NCI-H1436 (cell line): ENCODE data around the gene CCR5.

Experiments
- DNase-seq: peaks from one replicate; lab custom pipeline; 2025; lab: John Stamatoyannopoulos, UW

The CCR5 gene

GRCh38 chr3:46359733-46360493 is 10.8 kb upstream of the CCR5 start:
- DNase-seq: peak; percentile 11

- no peak for DNase-seq
Observed at GRCh38 chr3:46360907-46361306, 9.8 kb upstream of the CCR5 start.

DNA sequence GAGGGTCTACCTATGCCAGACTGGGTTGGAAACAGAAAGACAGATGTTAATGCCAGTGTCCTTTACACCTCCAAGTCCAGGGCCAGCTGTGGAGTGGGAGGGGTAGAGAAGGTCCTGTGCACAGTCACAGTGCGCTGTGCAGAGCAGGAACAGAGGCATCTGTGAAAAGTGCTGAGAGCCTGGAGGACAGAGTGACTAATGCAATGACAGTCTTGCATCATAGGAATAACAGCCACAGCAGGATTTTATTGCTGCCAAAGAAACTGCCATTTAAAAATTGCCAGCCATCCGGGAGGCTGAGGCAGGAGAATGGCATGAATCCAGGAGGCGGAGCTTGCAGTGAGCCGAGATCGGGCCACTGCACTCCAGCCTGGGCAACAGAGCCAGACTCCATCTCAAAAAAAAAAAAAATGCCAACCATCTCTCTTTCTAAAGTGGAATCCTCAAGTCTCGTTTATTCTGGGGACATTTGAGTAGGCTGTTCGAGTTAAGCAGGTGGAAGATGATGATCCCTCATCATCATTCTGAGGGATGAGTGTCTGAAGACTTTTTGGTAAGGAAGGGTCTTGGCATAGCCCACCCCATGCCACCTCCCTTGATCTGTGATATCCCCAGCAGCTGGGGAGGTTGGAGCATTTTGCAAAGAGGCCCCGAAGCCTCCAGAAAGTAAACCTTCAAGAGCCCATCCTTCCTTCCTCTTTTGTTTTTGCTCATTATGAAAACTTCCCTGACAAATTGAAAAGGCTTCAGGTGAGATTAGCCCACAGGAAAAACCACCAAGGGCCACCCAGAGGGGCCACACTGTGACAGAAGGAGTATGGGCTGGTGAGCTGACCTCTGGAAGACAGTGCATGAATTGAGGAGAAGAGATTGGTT is 9.1 kb upstream of the CCR5 start:
- no peak for DNase-seq

GRCh38 chr3:46365041-46365440 is 5.7 kb upstream of the CCR5 start:
- DNase-seq: no peak

GRCh38 chr3:46365737-46366524 is 4.8 kb upstream of the CCR5 start:
- no peak for DNase-seq

GRCh38 chr3:46367811-46368210 is 2.9 kb upstream of the CCR5 start:
- DNase-seq: no peak

GRCh38 chr3:46368569-46368968 is 2.2 kb upstream of the CCR5 start:
- no peak for DNase-seq

DNA sequence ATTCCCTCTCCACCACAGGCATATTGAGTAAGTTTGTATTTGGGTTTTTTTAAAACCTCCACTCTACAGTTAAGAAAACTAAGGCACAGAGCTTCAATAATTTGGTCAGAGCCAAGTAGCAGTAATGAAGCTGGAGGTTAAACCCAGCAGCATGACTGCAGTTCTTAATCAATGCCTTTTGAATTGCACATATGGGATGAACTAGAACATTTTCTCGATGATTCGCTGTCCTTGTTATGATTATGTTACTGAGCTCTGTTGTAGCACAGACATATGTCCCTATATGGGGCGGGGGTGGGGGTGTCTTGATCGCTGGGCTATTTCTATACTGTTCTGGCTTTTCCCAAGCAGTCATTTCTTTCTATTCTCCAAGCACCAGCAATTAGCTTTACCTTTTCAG is 1.6 kb upstream of the CCR5 start:
- DNase-seq: no peak

GRCh38 chr3:46369675-46370132 is 1.0 kb upstream of the CCR5 start:
- no peak for DNase-seq

DNA sequence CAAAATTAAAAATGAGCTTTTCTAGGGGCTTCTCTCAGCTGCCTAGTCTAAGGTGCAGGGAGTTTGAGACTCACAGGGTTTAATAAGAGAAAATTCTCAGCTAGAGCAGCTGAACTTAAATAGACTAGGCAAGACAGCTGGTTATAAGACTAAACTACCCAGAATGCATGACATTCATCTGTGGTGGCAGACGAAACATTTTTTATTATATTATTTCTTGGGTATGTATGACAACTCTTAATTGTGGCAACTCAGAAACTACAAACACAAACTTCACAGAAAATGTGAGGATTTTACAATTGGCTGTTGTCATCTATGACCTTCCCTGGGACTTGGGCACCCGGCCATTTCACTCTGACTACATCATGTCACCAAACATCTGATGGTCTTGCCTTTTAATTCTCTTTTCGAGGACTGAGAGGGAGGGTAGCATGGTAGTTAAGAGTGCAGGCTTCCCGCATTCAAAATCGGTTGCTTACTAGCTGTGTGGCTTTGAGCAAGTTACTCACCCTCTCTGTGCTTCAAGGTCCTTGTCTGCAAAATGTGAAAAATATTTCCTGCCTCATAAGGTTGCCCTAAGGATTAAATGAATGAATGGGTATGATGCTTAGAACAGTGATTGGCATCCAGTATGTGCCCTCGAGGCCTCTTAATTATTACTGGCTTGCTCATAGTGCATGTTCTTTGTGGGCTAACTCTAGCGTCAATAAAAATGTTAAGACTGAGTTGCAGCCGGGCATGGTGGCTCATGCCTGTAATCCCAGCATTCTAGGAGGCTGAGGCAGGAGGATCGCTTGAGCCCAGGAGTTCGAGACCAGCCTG is 984 bp downstream of the CCR5 start:
- no peak for DNase-seq

- no peak for DNase-seq
Observed at GRCh38 chr3:46372492-46373359, 2.0 kb downstream of the CCR5 start.

DNA sequence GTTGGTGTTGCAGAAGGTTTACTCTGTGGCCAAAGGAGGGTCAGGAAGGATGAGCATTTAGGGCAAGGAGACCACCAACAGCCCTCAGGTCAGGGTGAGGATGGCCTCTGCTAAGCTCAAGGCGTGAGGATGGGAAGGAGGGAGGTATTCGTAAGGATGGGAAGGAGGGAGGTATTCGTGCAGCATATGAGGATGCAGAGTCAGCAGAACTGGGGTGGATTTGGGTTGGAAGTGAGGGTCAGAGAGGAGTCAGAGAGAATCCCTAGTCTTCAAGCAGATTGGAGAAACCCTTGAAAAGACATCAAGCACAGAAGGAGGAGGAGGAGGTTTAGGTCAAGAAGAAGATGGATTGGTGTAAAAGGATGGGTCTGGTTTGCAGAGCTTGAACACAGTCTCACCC is 4.0 kb downstream of the CCR5 start:
- DNase-seq: no peak

DNA sequence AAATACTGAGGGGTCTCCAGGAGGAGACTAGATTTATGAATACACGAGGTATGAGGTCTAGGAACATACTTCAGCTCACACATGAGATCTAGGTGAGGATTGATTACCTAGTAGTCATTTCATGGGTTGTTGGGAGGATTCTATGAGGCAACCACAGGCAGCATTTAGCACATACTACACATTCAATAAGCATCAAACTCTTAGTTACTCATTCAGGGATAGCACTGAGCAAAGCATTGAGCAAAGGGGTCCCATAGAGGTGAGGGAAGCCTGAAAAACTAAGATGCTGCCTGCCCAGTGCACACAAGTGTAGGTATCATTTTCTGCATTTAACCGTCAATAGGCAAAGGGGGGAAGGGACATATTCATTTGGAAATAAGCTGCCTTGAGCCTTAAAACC is 4.5 kb downstream of the CCR5 start:
- no peak for DNase-seq

DNA sequence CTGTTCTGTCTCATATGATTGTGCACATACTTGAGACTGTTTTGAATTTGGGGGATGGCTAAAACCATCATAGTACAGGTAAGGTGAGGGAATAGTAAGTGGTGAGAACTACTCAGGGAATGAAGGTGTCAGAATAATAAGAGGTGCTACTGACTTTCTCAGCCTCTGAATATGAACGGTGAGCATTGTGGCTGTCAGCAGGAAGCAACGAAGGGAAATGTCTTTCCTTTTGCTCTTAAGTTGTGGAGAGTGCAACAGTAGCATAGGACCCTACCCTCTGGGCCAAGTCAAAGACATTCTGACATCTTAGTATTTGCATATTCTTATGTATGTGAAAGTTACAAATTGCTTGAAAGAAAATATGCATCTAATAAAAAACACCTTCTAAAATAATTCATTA is 5.1 kb downstream of the CCR5 start:
- no peak for DNase-seq

DNA sequence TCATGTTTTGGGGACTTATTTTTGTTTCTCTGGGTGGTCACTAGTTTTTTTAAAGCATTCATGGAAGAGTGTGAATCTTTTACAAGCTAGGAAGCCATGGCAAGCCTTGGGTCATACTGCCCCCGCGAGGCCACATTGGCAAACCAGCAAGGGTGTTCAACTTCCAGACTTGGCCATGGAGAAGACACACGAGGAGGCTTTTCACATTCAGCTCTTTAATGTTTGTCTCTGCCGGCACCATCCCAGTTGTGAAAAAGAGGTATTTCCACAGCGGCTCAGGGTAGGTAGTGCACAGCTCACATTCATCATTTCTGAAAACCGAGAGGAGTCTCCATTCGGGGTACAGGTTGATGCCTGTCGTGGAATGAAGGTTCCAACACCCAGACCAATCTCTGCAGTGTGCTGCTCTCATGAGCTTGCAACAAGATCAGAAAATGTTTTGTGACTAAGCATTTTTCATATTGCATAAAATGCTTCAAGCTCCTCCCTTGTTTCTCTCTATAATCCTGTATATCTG is 7.7 kb downstream of the CCR5 start:
- DNase-seq: no peak

DNA sequence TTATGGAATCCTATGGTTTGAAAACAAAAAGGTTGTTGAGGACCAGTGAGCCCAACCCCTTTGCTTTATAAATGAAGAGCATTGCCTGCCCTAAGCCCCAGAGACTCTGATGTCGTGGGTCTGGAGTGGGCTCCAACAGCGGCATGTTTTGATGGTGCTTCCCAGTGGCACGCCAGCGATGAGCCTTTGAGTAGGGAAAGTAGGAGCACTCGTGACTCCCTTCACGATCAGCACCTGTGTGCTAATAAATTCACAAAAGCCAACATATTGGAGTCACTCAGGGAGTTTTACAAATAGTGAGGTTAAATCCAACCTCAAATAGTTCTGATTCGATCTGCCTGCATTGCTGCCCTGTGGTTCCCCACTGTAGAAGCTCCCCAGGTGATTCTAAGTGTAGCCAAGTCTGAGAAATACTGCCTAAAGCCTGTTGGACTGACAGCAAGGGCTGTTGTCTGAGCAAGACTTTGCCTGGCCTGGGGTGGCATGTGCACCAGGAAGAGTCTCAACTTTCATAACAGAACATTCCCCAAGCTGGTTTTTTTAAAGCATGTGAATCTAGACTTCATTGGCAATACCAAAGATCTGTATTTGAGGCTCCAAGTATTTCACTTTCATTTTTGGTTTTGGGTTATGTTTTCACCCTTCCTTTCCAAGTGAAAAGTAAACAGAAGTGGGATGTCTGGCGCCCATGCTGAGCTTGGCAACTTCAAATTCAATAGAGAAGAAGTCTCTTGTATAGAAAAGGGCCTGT is 9.9 kb downstream of the CCR5 start:
- no peak for DNase-seq

GRCh38 chr3:46381625-46382024 is 10.9 kb downstream of the CCR5 start:
- DNase-seq: no peak

- no peak for DNase-seq
Observed at GRCh38 chr3:46383211-46383950, 12.6 kb downstream of the CCR5 start.

DNA sequence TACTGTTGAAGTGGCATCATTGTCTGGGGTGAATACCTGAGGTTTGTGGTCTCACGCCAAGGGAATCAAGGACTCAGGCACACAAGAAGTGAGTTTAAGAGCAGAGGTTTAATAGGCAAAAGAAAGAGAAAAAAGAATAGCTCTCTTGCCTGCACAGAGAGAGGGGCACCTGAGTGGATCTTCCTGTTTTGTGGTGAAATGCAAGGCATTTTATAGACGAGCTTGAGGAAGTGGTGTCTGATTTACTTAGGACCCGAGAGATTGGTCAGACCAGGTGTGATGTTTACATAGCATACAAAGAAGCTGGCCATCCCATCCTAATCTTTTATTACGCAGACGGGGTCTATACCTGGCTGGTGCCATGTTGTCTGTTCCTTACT is 13.2 kb downstream of the CCR5 start:
- no peak for DNase-seq
